HG02938 (cell line): ENCODE results near the gene ZNF628.

Source experiments
- ATAC-seq: cut with Tn5 transposase; IDR thresholded peaks from one replicate; pipeline ENCODE4 v1.9.1; 2021; ENCODE audit warnings: mild to moderate bottlenecking, moderate library complexity; ENCODE audit not compliant: unreplicated experiment

ZNF628 gene

DNA sequence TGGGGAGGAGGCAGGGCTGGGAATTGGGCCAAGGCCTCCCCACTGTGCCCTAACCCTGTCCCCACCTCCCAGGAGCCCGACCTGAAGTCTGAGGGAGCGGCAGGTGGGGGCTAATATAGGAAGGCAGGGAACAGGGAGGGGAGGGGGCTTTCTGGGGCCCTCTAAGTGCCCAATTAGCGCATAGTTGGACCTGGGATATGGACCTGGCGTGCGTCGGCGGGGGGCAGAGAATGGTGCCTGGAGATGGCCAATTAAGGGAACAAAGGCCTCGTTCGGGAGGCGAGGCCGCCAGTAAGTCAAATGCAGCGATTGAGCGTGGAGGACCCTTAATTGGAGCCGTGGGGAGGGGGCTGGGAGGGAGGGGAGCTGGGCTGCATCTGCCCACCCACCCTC is 11.8 kb upstream of the ZNF628 start, which contains the start of gene C19orf85:
C19orf85 (minus strand) TSS at position 90 of the 393 bp plus-strand sequence. CDS start 197 bp downstream, outside the sequence.
- no peak for ATAC-seq

DNA sequence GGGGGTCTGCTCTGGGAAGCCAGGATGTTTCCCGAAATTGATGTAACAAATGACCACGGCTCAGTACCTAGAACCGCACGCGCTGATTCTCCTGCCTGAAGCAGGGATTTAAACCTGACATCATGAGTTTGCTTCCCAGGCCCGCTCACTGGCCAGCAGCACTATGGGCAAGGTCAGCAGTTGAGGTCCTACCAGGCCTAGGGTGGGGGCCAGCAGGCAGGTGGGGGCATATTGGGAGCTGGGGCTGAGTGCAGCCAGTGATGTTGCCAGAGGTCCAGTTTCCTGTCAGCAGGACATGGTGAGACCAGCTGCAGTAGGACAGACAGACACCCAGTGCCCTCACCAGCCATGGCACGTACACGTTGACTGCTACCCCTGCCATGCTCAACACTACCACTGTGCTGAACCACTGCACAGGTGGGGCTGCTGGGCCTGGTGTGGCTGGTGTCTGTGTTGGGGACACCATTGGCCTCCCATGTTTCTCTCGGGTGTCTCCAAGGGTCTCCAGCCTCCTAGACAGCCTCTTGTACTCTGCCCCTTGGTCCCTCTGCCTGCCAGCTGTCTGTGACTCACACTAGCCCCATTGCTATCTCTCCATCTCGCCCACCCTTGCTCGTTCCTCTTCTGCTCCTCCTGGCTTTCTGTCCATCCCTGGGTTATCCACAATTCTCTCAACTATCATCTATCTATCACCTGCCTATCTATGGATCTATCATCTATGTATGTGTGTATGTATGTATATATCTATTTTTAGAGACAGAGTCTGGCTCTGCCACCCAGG is 10.8 kb upstream of the ZNF628 start:
- no peak for ATAC-seq

- no peak for ATAC-seq
These were observed 10.2 kb upstream of the ZNF628 start for GRCh38 chr19:55466241-55466614.

DNA sequence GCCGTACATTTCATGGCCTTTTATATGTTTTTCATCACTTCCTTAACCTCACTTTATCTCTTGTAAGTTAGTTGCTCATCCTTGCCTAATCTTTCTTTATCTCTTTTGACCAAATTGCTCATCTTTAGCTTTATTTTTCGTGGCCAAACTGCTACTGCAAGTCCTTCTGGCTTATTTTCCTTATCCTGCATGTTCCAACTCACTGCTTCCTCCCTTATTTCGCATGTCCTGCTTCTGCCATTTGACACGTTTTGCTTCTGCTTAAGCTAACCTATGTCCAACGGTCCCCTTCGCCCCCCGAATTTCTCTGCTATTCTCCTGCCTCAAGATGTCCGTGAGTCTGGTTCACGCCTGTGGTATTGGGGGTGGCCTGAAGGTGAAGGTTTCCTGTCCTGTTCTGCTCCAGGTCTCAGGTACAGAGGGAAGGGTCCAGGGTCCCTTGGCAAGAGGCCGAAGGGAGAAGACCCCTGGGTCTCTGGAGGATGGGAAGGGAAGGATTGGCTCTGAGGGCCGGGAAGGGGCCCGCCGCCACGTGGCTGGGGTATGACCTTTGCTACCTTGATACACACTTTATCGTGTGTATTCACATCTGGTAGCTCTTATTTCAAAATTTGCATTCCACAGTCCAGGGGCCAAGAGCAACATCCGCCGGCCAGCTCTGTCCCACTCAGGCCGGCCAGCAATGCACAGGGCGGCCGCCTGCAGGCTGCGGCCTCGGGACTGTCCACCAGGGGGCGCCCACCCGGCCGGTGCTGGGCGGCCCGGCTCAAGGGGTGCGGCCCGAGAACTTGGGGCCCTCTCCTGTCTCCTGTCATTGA is 9.0 kb upstream of the ZNF628 start:
- no peak for ATAC-seq

DNA sequence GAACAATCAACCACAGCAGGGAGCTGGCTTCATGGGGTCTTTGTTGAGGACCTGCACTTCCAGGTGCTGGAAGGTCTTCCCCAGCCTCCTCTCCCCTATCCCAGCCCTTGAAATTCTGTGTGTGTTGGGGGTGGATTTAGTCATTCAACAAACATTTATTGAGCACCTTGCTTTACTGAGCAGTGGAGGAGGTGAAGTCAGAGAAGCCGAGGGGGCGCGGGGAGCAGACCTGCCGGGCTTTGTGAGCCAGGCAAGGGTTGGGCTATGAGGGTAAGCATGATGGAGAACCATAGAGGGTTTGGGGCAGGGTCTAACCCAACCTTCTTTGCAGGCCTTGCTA is 8.4 kb upstream of the ZNF628 start:
- ATAC-seq = no peak

DNA sequence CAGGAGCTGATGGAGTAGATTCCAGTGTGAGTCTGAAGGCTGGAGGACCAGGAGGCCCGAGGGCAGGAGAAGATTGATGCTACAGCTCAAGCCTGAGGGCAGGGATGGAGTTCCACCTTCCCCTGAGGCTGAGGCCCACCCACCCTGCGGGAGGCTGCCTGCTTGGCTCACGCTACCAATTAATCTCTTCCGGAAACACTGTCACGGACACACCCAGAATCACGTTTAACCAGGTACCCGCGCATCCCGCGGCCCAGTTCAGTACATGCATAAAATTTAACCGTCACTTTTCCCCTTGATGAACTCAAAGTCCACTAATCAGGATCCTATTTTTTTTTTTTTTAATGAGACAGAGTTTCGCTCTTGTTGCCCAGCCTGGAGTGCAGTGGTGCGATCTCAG is 5.2 kb upstream of the ZNF628 start:
- ATAC-seq = no peak

GRCh38 chr19:55472463-55472862 is 4.0 kb upstream of the ZNF628 start:
- no peak for ATAC-seq

DNA sequence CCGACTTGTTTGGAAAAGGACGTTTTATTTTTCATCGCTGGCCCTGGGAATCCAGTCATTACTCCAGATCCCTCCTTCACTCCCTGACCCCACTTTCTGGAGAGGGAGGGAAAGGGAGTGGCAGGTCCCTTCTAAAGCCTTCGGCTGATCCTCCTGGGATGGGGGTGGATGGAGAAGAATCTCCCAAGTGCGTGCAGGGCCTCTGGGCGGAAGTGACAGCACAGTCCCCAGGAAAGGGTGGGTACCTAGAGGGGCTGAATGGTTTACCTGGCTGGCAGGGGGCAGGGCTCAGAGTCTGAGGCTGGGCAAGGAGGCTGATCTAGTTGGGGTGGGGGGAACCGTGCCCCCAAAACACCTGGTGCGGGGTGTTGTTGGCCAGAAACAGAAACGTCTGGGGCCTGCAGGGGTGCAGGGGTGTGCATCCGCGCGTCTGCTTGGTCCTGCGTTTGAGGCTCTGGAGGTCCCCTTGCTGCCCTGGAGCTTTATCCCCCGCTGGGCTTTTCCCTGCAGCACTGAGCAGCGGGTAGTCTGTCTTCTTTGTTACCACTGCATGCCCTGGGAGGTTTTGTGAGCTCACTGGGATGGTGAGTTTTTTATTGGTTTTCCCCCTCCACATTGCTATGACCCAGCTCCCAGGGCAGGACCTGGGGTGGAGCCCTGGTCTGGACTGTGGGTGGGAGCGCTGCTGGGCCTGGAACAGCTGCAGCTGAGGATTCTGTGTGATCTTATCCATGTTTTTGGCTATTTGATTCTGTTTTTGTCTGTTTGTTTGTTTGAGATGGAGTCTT is 3.0 kb upstream of the ZNF628 start:
- ATAC-seq = no peak

DNA sequence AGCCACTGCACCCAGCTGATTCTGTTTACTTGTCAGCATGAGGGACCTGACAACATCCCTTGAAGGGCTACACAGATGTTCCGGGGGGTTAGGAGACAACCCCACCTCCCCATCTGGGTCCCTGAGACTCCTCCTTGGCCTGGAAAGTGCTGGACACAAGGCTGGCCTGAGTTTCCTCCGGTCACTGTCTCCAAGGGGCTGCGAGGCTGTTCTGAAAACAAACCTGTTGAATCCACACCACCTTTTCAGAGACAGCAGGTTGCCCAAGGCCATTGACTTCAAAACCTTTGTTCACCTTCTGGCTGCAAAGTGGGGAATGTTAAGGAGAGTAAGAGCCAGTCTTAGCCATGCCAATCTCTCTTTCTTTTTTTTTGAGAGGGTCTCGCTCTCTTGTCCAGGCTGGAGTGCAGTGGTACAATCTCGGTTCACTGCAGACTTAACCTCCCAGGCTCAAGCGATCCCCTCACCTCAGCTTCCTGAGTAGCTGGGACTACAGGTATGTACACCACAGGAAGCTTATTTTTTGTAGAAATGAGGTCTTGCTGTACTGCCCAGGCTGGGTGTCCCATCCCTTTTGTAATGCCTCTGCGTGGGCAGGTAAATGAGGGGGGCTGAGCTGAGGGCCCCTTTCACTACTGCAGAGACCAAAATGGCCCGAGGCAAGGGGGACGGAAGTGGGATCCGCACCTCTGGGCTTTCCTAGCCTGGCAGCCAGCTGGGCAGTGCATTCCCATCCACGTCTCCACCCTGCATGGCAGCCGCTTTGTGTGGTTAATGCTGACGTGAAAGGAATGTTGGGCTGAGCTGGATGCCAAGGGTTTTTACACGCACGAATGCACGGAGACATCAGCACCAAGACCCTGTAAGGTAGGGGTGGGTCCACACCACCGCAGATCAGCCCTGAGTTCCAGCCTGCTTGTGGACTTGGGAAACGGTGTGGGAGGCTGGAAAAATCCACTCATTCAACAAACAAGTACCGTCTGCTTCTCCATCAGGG is 1.9 kb upstream of the ZNF628 start:
- ATAC-seq = no peak

- ATAC-seq = no peak
These were observed 1.5 kb downstream of the ZNF628 start for GRCh38 chr19:55477905-55478304.

DNA sequence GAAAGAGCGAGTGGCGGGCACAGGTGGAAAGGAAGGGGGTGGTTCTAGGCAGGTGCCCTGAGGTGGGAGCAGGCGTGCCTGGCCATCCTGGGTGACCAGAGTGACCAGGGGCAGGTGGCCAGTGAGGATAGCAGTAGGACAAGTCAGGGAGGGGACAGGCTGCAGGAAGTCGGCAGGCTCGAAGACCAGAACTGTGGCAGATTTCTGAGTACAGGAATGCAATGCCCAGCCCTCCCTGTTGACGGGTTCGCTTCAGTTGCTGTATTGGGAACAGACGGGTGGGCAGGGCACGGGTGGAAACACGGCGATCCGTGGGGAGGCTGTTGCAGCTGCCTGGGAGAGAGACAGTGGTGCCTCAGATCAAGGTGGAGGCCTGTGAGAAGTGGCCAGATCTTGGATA is 1.9 kb downstream of the ZNF628 start:
- ATAC-seq = no peak

DNA sequence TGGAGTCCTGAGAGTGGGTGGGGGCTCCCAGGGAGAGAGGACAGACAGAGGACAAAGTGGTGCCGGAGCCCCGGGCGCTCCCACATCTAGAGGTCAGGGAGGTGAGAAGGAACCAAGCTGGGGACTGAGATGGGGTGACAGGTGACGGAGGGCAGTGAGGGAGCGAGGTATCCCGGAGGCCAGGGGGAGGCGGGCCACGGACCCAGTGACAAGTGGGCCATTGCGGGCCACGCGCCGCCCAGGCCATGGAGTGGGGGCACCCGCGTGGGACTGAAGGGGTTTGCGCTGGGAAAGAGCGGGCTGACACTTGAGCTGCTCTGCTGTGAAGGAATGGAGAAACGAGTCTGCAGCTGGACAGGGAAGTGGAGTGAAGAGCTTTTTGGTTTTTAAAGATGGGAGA is 2.6 kb downstream of the ZNF628 start:
- no peak for ATAC-seq

- no peak for ATAC-seq
These were observed 3.2 kb downstream of the ZNF628 start for GRCh38 chr19:55479451-55480230.

GRCh38 chr19:55481148-55481793 is 4.9 kb downstream of the ZNF628 start:
- ATAC-seq = no peak

DNA sequence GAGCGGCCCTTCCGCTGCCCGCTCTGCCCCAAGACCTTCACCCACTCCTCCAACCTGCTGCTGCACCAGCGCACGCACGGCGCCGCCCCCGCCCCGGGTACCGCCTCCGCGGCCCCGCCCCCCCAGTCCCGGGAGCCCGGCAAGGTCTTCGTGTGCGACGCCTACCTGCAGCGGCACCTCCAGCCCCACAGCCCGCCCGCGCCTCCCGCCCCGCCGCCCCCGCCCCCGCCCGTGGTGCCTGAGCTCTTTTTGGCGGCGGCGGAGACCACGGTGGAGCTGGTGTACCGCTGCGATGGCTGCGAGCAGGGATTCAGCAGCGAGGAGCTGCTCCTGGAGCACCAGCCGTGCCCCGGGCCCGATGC is 5.4 kb downstream of the ZNF628 start:
- ATAC-seq = no peak

DNA sequence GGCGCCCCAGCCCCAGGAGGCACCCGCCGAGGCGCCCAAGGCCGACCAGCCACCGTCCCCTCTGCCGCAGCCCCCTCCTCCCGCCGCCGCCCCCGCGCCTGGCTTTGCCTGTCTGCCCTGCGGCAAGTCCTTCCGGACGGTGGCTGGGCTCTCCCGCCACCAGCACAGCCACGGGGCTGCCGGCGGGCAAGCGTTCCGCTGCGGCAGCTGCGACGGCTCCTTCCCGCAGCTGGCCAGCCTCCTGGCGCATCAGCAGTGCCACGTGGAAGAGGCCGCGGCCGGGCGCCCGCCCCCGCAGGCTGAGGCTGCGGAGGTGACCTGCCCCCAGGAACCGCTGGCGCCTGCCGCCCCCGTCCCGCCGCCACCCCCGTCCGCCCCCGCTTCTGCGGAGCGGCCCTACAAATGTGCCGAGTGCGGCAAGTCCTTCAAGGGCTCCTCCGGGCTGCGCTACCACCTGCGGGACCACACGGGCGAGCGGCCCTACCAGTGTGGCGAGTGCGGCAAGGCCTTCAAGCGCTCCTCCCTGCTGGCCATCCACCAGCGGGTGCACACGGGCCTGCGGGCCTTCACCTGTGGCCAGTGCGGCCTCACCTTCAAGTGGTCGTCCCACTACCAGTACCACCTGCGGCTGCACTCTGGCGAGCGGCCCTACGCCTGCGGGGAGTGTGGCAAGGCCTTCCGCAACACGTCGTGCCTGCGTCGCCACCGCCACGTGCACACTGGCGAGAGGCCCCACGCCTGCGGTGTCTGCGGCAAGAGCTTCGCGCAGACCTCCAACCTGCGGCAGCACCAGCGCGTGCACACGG is 5.9 kb downstream of the ZNF628 start:
- no peak for ATAC-seq

DNA sequence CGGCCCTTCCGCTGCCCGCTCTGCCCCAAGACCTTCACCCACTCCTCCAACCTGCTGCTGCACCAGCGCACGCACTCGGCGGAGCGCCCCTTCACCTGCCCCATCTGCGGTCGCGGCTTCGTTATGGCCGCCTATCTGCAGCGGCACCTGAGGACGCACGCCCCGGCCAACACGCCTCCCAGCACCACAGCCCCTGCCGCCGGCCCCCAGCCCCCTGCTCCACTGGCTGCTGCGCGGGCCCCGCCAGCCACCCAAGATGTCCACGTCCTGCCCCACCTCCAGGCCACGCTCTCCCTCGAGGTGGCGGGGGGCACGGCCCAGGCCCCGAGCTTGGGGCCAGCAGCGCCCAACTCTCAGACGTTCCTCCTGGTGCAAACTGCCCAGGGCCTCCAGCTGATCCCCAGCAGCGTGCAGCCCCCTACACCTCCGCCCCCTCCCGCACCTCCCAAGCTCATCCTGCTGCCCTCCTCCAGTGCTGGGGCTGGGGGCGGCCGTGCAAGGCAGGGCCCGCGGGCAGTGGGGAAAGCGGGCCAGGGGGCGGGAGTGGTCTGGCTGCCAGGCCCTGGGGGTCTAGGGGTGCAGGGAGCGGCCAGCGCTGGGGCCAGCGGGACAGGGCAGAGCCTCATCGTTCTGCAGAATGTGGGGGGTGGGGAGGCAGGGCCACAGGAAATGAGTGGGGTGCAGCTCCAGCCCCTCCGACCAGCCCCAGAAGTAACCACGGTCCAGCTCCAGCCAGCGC is 6.7 kb downstream of the ZNF628 start:
- ATAC-seq = no peak
